ENCODE data around the gene ATXN2. TPM values are rescaled to one million over a fixed set of nuclear protein-coding genes. Genes with fewer than 3 reads are reported as not detected.
"Not testable (repeated sequence)": the region's sequence is repeated elsewhere in the genome, so short reads cannot be mapped to it uniquely, and the experiment has no call there.

The ATXN2 gene
- polyA plus RNA-seq, 6 donors from 2014 or later, result 12.0 to 38.0 (median 20.3) TPM

- no peaks in the 10 kb centered on the region for H3K36me3 Mint-ChIP-seq
- H3K27me3 Mint-ChIP-seq, result no peaks in the 10 kb centered on the region
- H3K27ac Mint-ChIP-seq, result no peak overlapping the region
- H3K4me3 Mint-ChIP-seq, result no peak overlapping the region
- H3K4me1 Mint-ChIP-seq, result peaks cover 0 to 4% (median 0%) of the 10 kb centered on the region in 3 donors
- no peaks in the 10 kb centered on the region for H3K9me3 Mint-ChIP-seq
- ATAC-seq (ENCODE audit: low read depth in 2 of 2) (no peak), DNase-seq (no peak)
Measured at GRCh38 chr12:111616177-111616623, 17.1 kb upstream of the ATXN2 start.

- no peak for ATAC-seq (ENCODE audit: low read depth in 2 of 2)
- no peak overlapping the region for H3K4me3 Mint-ChIP-seq
- DNase-seq, result no peak
- H3K4me1 Mint-ChIP-seq, result no peaks in the 10 kb centered on the region
- peaks cover 0 to 4% of the 10 kb centered on the region in 2 donors for H3K36me3 Mint-ChIP-seq
- H3K27ac Mint-ChIP-seq, result no peak overlapping the region
- H3K9me3 Mint-ChIP-seq, result no peaks in the 10 kb centered on the region
- no peaks in the 10 kb centered on the region for H3K27me3 Mint-ChIP-seq
Measured at GRCh38 chr12:111607239-111607638, 8.1 kb upstream of the ATXN2 start.

GRCh38 chr12:111606767-111607230 is 7.7 kb upstream of the ATXN2 start:
- Mint-ChIP-seq H3K4me1 (no peaks in the 10 kb centered on the region), H3K4me3 (no peak overlapping the region), H3K27ac (no peak overlapping the region), H3K36me3 (peaks cover 0 to 4% of the 10 kb centered on the region in 2 donors), H3K9me3 (no peaks in the 10 kb centered on the region), H3K27me3 (no peaks in the 10 kb centered on the region)
- no peak for ATAC-seq (ENCODE audit: low read depth in 2 of 2)
- no peak for DNase-seq

GRCh38 chr12:111605911-111606766 is 7.0 kb upstream of the ATXN2 start:
- H3K4me3 Mint-ChIP-seq, result no peak overlapping the region
- H3K27me3 Mint-ChIP-seq, result no peaks in the 10 kb centered on the region
- H3K4me1 Mint-ChIP-seq, result no peaks in the 10 kb centered on the region
- H3K27ac Mint-ChIP-seq, result no peak overlapping the region
- peaks cover 0 to 4% of the 10 kb centered on the region in 2 donors for H3K36me3 Mint-ChIP-seq
- H3K9me3 Mint-ChIP-seq, result no peaks in the 10 kb centered on the region
- ATAC-seq (ENCODE audit: low read depth in 2 of 2) (no peak), DNase-seq (no peak)

GRCh38 chr12:111602857-111603256 is 3.7 kb upstream of the ATXN2 start:
- H3K4me1 Mint-ChIP-seq, result peaks cover 5 to 11% (median 6%) of the 10 kb centered on the region in 3 donors
- not testable (repeated sequence) for ATAC-seq (ENCODE audit: low read depth in 2 of 2); H3K27ac Mint-ChIP-seq; H3K27me3 Mint-ChIP-seq; DNase-seq; H3K36me3 Mint-ChIP-seq; H3K9me3 Mint-ChIP-seq; H3K4me3 Mint-ChIP-seq

GRCh38 chr12:111602348-111602747 is 3.2 kb upstream of the ATXN2 start:
- H3K36me3 Mint-ChIP-seq, result peaks cover 0 to 4% of the 10 kb centered on the region in 2 donors
- H3K4me3 Mint-ChIP-seq, result peak overlapping the region in 1 of 8 donors; percentile 71
- H3K27me3 Mint-ChIP-seq, result no peaks in the 10 kb centered on the region
- peaks cover 9 to 16% (median 10%) of the 10 kb centered on the region in 3 donors for H3K4me1 Mint-ChIP-seq
- H3K27ac Mint-ChIP-seq, result no peak overlapping the region
- DNase-seq (no peak), ATAC-seq (ENCODE audit: low read depth in 2 of 2) (no peak)
- no peaks in the 10 kb centered on the region for H3K9me3 Mint-ChIP-seq

GRCh38 chr12:111600986-111601385 is 1.9 kb upstream of the ATXN2 start:
- DNase-seq; H3K27ac Mint-ChIP-seq; H3K9me3 Mint-ChIP-seq; ATAC-seq (ENCODE audit: low read depth in 2 of 2); H3K27me3 Mint-ChIP-seq; H3K36me3 Mint-ChIP-seq: not testable (repeated sequence)
- H3K4me3 Mint-ChIP-seq, result peak overlapping the region in 2 of 8 donors; percentile 76 to 89
- peaks cover 16 to 28% (median 22%) of the 10 kb centered on the region in 3 donors for H3K4me1 Mint-ChIP-seq

- DNase-seq (no peak), ATAC-seq (ENCODE audit: low read depth in 2 of 2) (no peak)
- Mint-ChIP-seq H3K27me3 (no peaks in the 10 kb centered on the region), H3K27ac (peak overlapping the region; percentile 90 to 95 (median 92)), H3K9me3 (no peaks in the 10 kb centered on the region), H3K4me1 (peaks cover 16 to 32% (median 29%) of the 10 kb centered on the region in 3 donors), H3K36me3 (peaks cover 0 to 4% of the 10 kb centered on the region in 2 donors), H3K4me3 (peak overlapping the region; percentile 85 to 93 (median 88))
Measured at GRCh38 chr12:111600205-111600642, 1.1 kb upstream of the ATXN2 start.

GRCh38 chr12:111599453-111600204 is 514 bp upstream of the ATXN2 start:
- ATAC-seq (ENCODE audit: low read depth in 2 of 2), result peak; percentile 79 to 81
- peak overlapping the region; percentile 85 to 93 (median 88) for H3K4me3 Mint-ChIP-seq

GRCh38 chr12:111597831-111598636 is 1.1 kb downstream of the ATXN2 start:
- Mint-ChIP-seq H3K9me3 (no peaks in the 10 kb centered on the region), H3K4me3 (peak overlapping the region; percentile 85 to 98 (median 93)), H3K27me3 (no peaks in the 10 kb centered on the region), H3K4me1 (peaks cover 24 to 42% (median 40%) of the 10 kb centered on the region in 3 donors), H3K27ac (peak overlapping the region; percentile 92 to 97 (median 94)), H3K36me3 (no peaks in the 10 kb centered on the region)
- ATAC-seq (ENCODE audit: low read depth in 2 of 2) (no peak), DNase-seq (peak; percentile 14)

More at GRCh38 chr12:111599453-111600204, 514 bp upstream of the ATXN2 start:
- Mint-ChIP-seq H3K36me3 (peaks cover 0 to 2% of the 10 kb centered on the region in 2 donors), H3K27ac (peak overlapping the region; percentile 90 to 95 (median 92)), H3K27me3 (no peaks in the 10 kb centered on the region), H3K9me3 (no peaks in the 10 kb centered on the region), H3K4me1 (peaks cover 19 to 38% (median 34%) of the 10 kb centered on the region in 3 donors)
- peak; percentile 90 for DNase-seq

GRCh38 chr12:111596985-111597830 is 1.9 kb downstream of the ATXN2 start:
- Mint-ChIP-seq H3K4me3 (peak overlapping the region; percentile 85 to 98 (median 93)), H3K36me3 (no peaks in the 10 kb centered on the region), H3K9me3 (no peaks in the 10 kb centered on the region), H3K4me1 (peaks cover 24 to 43% (median 40%) of the 10 kb centered on the region in 3 donors), H3K27me3 (no peaks in the 10 kb centered on the region), H3K27ac (peak overlapping the region; percentile 92 to 97 (median 94))
- ATAC-seq (ENCODE audit: low read depth in 2 of 2), result no peak
- peak; percentile 3 for DNase-seq

GRCh38 chr12:111595341-111595835 is 3.7 kb downstream of the ATXN2 start:
- H3K4me3 Mint-ChIP-seq, result peak overlapping the region in 2 of 8 donors; percentile 4 to 92
- H3K36me3 Mint-ChIP-seq; DNase-seq; H3K27ac Mint-ChIP-seq; H3K27me3 Mint-ChIP-seq; ATAC-seq (ENCODE audit: low read depth in 2 of 2); H3K9me3 Mint-ChIP-seq: not testable (repeated sequence)
- peaks cover 24 to 43% (median 40%) of the 10 kb centered on the region in 3 donors for H3K4me1 Mint-ChIP-seq

Measured in naive B cell (primary cell).